MCF 10A (cell line): ENCODE data around the gene MPDZ. TPM values are rescaled to one million over a fixed set of nuclear protein-coding genes. Genes with fewer than 3 reads are reported as not detected.

Source experiments
- BruUV-seq: library from RNA; stranded (reverse); fragments of 400-500 nt; replicated peaks from 2 replicates; lab custom pipeline; 2021; lab: Mats Ljungman, UMichigan
- CTCF ChIA-PET: fragments of 300-600 bp; sonication (Branson Sonifier 250); formaldehyde crosslinking; extraction: SDS; loops from one replicate; lab custom pipeline; 2021; ENCODE audit warnings: antibody characterized with exemption, inconsistent platforms; lab: Yijun Ruan, JAX
- POLR2A ChIA-PET: fragments of 300-600, 350-650 bp; sonication (Branson Sonifier 250); formaldehyde crosslinking; extraction: SDS; loops from one replicate; lab custom pipeline; 2020; ENCODE audit warnings: antibody characterized with exemption, inconsistent platforms; lab: Yijun Ruan, JAX
- DNase-seq: peaks from one replicate; pipeline ENCODE4 v3.0.0-alpha.2; 2018; ENCODE audit not compliant: unreplicated experiment
- H3K27ac Mint-ChIP-seq: one replicate; pipeline ENCODE4 v1.8.0; 2022; ENCODE audit warnings: mild to moderate bottlenecking, low read depth, mixed read lengths; ENCODE audit not compliant: unreplicated experiment
- H3K27me3 Mint-ChIP-seq: one replicate; pipeline ENCODE4 v1.8.0; 2022; ENCODE audit warnings: mixed read lengths; ENCODE audit not compliant: insufficient read depth, unreplicated experiment
- H3K36me3 Mint-ChIP-seq: one replicate; pipeline ENCODE4 v1.8.0; 2022; ENCODE audit warnings: mild to moderate bottlenecking, moderate library complexity, mixed read lengths; ENCODE audit not compliant: insufficient read depth, unreplicated experiment
- H3K4me1 Mint-ChIP-seq: one replicate; pipeline ENCODE4 v1.8.0; 2022; ENCODE audit warnings: mixed read lengths; ENCODE audit not compliant: insufficient read depth, unreplicated experiment
- H3K4me3 Mint-ChIP-seq: one replicate; pipeline ENCODE4 v1.8.0; 2022; ENCODE audit warnings: mild to moderate bottlenecking, moderate library complexity, mixed read lengths; ENCODE audit not compliant: unreplicated experiment
- H3K9me3 Mint-ChIP-seq: one replicate; pipeline ENCODE4 v1.8.0; 2022; ENCODE audit warnings: mixed read lengths; ENCODE audit not compliant: unreplicated experiment
- intact Hi-C: fragments of 100-400 bp; cut with micrococcal nuclease; formaldehyde crosslinking; loops from 2 replicates; pipeline ENCODE4 v1.14.1; 2022
- total RNA-seq: library from RNA; stranded (reverse); gene quantifications from 2 replicates; pipeline ENCODE4 v1.2.3, GENCODE V29; 2022
- TF ChIP-seq, protein P1 (sequence below): fragments of 200-600 bp; IDR thresholded peaks from one replicate; pipeline ENCODE4 v1.8.0; 2022; ENCODE audit warnings: antibody characterized with exemption, mild to moderate bottlenecking; ENCODE audit not compliant: unreplicated experiment

MPDZ gene
- total RNA-seq, 1 experiment from 2014 or later = 8.8 TPM

DNA sequence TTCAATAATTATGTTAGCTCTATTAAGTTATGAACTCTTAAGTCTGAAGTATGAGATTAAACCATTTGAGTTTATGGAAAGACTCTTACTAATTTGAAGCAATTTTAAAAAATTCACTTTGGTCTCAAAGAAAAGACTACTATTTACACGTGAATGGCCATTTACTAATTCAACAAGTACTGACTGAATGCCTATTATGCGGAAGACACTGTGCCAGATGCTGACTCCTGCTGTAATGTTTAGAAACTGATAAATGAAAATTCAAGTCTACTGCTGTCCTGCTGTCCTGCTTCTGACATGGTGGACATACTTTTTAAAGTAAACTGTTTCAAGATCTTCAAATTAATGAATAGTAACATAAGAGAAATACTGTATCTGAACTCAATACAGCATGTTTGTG lies 116.2 kb downstream of the MPDZ start:
- no peaks in the 10 kb centered on the region for H3K27me3 Mint-ChIP-seq
- ChIA-PET POLR2A (no interaction called here), CTCF (no interaction called here)
- no peaks in the 10 kb centered on the region for H3K9me3 Mint-ChIP-seq
- BruUV-seq = no TSS peak
- DNase-seq = no peak
- H3K36me3 Mint-ChIP-seq = peaks cover 8% of the 10 kb centered on the region
- H3K27ac Mint-ChIP-seq = no peak overlapping the region
- H3K4me3 Mint-ChIP-seq = no peak overlapping the region
- TF ChIP-seq, protein P1, sequence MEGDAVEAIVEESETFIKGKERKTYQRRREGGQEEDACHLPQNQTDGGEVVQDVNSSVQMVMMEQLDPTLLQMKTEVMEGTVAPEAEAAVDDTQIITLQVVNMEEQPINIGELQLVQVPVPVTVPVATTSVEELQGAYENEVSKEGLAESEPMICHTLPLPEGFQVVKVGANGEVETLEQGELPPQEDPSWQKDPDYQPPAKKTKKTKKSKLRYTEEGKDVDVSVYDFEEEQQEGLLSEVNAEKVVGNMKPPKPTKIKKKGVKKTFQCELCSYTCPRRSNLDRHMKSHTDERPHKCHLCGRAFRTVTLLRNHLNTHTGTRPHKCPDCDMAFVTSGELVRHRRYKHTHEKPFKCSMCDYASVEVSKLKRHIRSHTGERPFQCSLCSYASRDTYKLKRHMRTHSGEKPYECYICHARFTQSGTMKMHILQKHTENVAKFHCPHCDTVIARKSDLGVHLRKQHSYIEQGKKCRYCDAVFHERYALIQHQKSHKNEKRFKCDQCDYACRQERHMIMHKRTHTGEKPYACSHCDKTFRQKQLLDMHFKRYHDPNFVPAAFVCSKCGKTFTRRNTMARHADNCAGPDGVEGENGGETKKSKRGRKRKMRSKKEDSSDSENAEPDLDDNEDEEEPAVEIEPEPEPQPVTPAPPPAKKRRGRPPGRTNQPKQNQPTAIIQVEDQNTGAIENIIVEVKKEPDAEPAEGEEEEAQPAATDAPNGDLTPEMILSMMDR = no peak
- no peaks in the 10 kb centered on the region for H3K4me1 Mint-ChIP-seq
- intact Hi-C loops = no loop called here

GRCh38 chr9:13160051-13160450 lies 119.4 kb downstream of the MPDZ start:
- no TSS peak for BruUV-seq
- H3K9me3 Mint-ChIP-seq = no peaks in the 10 kb centered on the region
- TF ChIP-seq, protein P1 = no peak
- no peak overlapping the region for H3K27ac Mint-ChIP-seq
- intact Hi-C loops = no loop called here
- H3K4me1 Mint-ChIP-seq = no peaks in the 10 kb centered on the region
- H3K36me3 Mint-ChIP-seq = peaks cover 8% of the 10 kb centered on the region
- H3K27me3 Mint-ChIP-seq = no peaks in the 10 kb centered on the region
- ChIA-PET POLR2A (no interaction called here), CTCF (interaction anchor here (0.7 to 1.8 kb wide), 2 partner anchors 71 to 1564 kb away, joined by 3 to 5 read pairs; no protein-coding TSS in a partner anchor)
- no peak overlapping the region for H3K4me3 Mint-ChIP-seq
- no peak for DNase-seq

- H3K4me1 Mint-ChIP-seq = no peaks in the 10 kb centered on the region
- no peak for DNase-seq
- POLR2A ChIA-PET = interaction anchor here (0.6 kb wide), 1 partner anchor 58 kb away, joined by 3 read pairs; no protein-coding TSS in a partner anchor
- BruUV-seq = no TSS peak
- H3K27ac Mint-ChIP-seq = no peak overlapping the region
- CTCF ChIA-PET = interaction anchor here (0.5 to 1.8 kb wide), 2 partner anchors 44 to 70 kb away, joined by 3 to 5 read pairs; no protein-coding TSS in a partner anchor
- no peaks in the 10 kb centered on the region for H3K27me3 Mint-ChIP-seq
- H3K4me3 Mint-ChIP-seq = no peak overlapping the region
- TF ChIP-seq, protein P1 = no peak
- intact Hi-C loops = no loop called here
- peaks cover 8% of the 10 kb centered on the region for H3K36me3 Mint-ChIP-seq
- H3K9me3 Mint-ChIP-seq = no peaks in the 10 kb centered on the region
Measured at GRCh38 chr9:13158986-13159385, 120.5 kb downstream of the MPDZ start.

DNA sequence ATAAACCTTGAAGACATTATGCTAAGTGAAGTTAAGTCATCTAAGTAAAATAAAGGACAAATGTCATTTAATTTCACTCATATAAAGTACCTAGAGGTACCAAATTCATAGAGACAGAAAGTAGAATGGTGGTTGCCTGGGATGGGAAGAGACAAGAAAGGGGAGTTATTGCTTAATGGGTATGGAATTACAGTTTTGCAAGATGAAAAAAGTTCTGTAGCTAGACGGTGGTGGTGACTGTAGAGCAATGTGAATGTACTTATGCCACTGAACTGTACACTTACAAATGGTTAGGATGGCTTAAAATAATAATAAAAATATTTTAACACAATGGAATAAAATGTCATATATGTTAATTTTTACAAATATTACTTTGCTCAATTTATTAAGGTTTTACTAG lies 128.0 kb downstream of the MPDZ start:
- Mint-ChIP-seq H3K27ac (no peak overlapping the region), H3K36me3 (no peaks in the 10 kb centered on the region), H3K27me3 (no peaks in the 10 kb centered on the region), H3K4me1 (no peaks in the 10 kb centered on the region), H3K9me3 (no peaks in the 10 kb centered on the region), H3K4me3 (no peak overlapping the region)
- DNase-seq = no peak
- BruUV-seq = no TSS peak
- intact Hi-C loops = no loop called here
- TF ChIP-seq, protein P1 = no peak
- CTCF ChIA-PET = no interaction called here
- POLR2A ChIA-PET = interaction anchor here (1.1 kb wide), 1 partner anchor 11 kb away, joined by 4 read pairs; no protein-coding TSS in a partner anchor
